DND-41 (cell line): ENCODE measurements around the gene DENND10.

ENCODE experiments used
- EZH2 ChIP-seq: IDR thresholded peaks from 3 replicates; pipeline ENCODE4 v1.6.1; 2012; ENCODE audit warnings: borderline replicate concordance, low read depth, mild to moderate bottlenecking, moderate library complexity, low read length, inconsistent platforms; ENCODE audit not compliant: severe bottlenecking
- TF ChIP-seq, protein P1 (sequence below): IDR thresholded peaks from 2 replicates; pipeline ENCODE4 v1.5.1; 2012; ENCODE audit warnings: borderline replicate concordance, low read length, moderate library complexity, mild to moderate bottlenecking; ENCODE audit not compliant: poor library complexity, severe bottlenecking; ENCODE audit errors: extremely low read depth

DNA sequence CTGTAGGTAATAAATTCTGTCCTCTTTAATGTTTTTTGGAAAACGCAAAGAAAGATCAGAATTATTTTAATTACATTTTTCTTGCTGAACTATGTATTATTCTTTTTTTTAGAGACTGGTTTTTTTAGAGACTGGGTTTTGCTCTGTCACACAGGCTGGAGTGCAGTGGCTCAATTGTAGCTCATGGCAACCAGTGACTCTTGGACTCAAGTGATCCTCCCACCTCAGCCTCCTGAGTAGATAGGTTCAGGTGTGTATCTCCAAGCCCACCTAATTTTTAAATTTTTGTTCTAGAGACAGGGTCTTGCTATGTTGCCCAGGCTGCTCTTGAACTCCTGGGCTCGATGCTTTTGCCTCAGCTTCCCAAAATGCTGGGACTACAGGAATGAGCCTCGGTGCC lies 5.3 kb upstream of the DENND10 start:
- TF ChIP-seq, protein P1, sequence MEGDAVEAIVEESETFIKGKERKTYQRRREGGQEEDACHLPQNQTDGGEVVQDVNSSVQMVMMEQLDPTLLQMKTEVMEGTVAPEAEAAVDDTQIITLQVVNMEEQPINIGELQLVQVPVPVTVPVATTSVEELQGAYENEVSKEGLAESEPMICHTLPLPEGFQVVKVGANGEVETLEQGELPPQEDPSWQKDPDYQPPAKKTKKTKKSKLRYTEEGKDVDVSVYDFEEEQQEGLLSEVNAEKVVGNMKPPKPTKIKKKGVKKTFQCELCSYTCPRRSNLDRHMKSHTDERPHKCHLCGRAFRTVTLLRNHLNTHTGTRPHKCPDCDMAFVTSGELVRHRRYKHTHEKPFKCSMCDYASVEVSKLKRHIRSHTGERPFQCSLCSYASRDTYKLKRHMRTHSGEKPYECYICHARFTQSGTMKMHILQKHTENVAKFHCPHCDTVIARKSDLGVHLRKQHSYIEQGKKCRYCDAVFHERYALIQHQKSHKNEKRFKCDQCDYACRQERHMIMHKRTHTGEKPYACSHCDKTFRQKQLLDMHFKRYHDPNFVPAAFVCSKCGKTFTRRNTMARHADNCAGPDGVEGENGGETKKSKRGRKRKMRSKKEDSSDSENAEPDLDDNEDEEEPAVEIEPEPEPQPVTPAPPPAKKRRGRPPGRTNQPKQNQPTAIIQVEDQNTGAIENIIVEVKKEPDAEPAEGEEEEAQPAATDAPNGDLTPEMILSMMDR: no peak
- TF ChIP-seq EZH2: no peak
